GM13977 (cell line): ENCODE measurements around the gene HYAL4.
"Not testable (repeated sequence)": the region's sequence is repeated elsewhere in the genome, so short reads cannot be mapped to it uniquely, and the experiment has no call there.

Source experiments
- DNase-seq: peaks from one replicate; pipeline ENCODE4 v3.0.0; 2012; ENCODE audit warnings: low spot score
- in situ Hi-C: fragments of 300-500 bp; cut with MboI; formaldehyde crosslinking; loops from one replicate; pipeline ENCODE4 v1.12.0; 2022; ENCODE audit warnings: low sequenced_read_pairs, low pct_unique_long_range_greater_than_20kb, mixed read lengths, inconsistent platforms; ENCODE audit not compliant: unreplicated experiment
- TF ChIP-seq, protein P1 (sequence below): IDR thresholded peaks from 2 replicates; pipeline ENCODE4 v1.5.1; 2012; ENCODE audit warnings: mild to moderate bottlenecking, control low read depth; ENCODE audit not compliant: insufficient read depth; ENCODE audit errors: extremely low read depth, missing control alignments

HYAL4 gene

DNA sequence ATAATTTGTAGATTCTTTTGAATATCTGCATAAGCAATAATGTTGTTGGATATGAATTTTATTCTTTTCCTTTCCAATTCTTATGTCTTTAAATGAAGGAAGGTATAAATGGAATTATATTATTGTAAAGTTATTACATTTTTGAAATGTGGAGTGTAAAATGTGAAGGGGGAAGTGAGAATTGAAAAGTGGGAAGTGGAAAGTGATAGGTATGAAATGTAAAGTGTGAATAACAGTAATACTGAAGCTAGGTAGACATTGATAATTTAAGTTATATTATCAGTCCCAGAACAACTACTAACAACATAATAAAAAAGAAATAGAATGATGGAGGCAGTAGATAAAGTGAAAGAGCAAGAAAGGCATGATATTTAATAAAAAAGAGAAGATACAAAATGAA lies 39.7 kb upstream of the HYAL4 start:
- DNase-seq = no peak
- TF ChIP-seq, protein P1, sequence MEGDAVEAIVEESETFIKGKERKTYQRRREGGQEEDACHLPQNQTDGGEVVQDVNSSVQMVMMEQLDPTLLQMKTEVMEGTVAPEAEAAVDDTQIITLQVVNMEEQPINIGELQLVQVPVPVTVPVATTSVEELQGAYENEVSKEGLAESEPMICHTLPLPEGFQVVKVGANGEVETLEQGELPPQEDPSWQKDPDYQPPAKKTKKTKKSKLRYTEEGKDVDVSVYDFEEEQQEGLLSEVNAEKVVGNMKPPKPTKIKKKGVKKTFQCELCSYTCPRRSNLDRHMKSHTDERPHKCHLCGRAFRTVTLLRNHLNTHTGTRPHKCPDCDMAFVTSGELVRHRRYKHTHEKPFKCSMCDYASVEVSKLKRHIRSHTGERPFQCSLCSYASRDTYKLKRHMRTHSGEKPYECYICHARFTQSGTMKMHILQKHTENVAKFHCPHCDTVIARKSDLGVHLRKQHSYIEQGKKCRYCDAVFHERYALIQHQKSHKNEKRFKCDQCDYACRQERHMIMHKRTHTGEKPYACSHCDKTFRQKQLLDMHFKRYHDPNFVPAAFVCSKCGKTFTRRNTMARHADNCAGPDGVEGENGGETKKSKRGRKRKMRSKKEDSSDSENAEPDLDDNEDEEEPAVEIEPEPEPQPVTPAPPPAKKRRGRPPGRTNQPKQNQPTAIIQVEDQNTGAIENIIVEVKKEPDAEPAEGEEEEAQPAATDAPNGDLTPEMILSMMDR = no peak
- in situ Hi-C loops = no loop called here

DNA sequence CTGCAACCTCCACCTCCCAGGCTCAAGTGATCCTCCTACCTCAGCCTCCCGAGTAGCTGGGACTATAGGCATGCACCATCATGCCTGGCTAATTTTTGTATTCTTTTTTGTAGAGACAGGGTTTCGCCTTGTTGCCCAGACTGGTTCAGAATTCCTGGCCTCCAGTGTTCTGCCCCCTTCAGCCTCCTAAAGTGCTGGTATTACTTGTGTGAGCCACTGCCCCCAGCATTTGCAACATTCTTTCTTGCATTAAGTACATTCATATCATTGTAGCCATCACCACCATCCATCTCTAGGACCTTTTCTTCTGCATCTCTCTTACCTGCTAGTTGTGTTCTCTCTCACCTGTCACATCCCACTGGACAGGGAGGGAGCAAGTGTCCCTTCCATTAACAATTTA lies 35.5 kb upstream of the HYAL4 start:
- DNase-seq = no peak
- in situ Hi-C loops = no loop called here
- TF ChIP-seq, protein P1 = no peak

DNA sequence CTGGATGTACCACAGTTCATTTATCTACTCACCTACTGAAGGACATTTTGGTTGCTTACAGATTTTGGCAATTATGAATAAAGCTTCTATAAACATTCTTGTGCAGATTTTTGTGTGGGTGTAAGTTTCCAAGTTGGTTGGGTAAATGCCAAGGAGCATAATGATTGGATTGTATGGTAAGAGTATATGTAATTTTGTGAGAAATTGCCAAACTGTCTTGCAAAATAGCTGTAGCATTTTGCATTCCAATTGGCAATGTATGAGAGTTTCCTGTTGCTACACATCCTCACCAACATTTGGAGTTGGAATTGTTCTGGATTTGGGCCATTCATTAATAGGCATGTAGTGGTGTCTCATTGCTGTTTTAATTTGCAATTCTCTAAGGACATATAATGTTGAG lies 33.9 kb upstream of the HYAL4 start:
- in situ Hi-C loops = no loop called here
- no peak for DNase-seq
- TF ChIP-seq, protein P1 = no peak

DNA sequence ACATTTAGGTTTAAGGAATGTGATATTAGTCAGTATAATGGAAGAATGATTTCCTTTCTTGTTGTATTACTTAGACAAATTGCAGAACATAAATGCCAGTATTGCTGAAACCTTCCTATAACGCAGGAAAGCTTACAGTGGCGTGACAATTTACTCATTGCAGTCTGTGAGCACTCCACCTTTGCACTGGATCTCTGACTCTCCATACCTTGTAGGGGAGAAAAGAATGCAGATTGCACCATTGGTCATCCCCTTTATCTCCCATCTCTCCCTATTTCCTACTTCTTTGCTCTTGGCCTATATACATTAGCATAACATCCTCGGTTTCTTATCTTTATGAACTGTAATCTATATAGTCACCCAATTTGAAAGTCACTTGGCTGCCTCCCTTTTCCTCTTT lies 28.1 kb upstream of the HYAL4 start:
- in situ Hi-C loops = no loop called here
- TF ChIP-seq, protein P1 = no peak
- no peak for DNase-seq

DNA sequence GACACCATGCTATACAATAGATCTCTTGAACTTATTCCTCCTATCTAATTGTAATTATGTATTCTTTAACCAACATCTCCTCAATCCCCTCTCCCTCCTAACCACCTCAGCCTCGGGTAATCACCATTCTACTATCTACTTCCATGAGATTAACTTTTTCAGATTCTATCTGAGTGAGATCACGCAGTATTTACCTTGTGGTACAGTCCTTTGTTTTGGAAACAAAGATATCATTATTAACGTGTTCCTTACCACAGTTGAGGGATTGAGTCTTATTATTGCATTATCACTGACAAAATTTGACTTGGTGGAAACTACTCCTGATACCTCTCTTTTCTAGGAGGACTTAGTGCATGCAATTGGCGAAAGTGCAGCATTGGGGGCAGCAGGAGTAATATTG lies 26.0 kb upstream of the HYAL4 start:
- TF ChIP-seq, protein P1 = no peak
- in situ Hi-C loops = no loop called here
- DNase-seq = no peak

DNA sequence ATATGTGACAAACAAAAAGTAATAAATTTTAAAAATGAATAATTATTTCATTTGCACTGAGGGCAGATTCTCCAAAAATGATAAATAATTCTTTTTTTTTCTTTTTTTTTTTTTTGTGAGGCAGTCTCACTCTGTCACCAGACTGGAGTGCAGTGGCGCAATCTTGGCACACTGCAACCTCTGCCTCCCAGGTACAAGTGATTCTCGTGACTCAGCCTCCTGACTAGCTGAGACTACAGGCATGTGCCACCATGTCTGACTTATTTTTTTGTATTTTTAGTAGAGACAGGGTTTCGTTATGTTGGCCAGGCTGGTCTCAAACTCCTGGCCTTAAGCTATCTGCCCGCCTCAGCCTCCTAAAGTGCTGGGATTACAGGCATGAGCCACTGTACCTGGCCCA lies 25.2 kb upstream of the HYAL4 start:
- DNase-seq, in situ Hi-C loops: not testable (repeated sequence)

DNA sequence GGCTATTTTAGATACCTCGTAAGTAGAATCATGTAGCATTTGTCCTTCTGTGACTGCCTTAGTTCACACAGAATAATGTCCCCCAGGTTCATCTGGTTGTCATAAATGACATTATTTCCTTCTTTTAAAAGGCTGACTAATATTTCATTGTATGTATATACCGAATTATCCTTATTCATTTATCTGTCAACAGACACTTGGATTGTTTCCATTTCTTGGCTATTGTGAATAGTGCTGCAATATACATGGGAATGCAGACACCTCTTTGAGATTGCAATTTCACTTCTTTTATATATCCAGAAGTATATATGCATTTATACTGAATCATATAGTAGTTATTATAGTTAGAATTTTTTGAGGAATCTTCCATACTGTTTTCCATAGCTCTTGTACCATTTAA lies 24.1 kb upstream of the HYAL4 start:
- DNase-seq = no peak
- in situ Hi-C loops = no loop called here
- TF ChIP-seq, protein P1 = no peak
